HL-60/S4 treated with retinoic acid at 250 ng/mL for 4 days and 3 days (cell line): Measurements from ENCODE around the gene LRRC4C.

Source experiments
- in situ Hi-C: fragments of 300-500 bp; cut with MboI; formaldehyde crosslinking; loops from 2 replicates; pipeline ENCODE4 v1.7.0; 2022; ENCODE audit warnings: low sequenced_read_pairs

LRRC4C gene

DNA sequence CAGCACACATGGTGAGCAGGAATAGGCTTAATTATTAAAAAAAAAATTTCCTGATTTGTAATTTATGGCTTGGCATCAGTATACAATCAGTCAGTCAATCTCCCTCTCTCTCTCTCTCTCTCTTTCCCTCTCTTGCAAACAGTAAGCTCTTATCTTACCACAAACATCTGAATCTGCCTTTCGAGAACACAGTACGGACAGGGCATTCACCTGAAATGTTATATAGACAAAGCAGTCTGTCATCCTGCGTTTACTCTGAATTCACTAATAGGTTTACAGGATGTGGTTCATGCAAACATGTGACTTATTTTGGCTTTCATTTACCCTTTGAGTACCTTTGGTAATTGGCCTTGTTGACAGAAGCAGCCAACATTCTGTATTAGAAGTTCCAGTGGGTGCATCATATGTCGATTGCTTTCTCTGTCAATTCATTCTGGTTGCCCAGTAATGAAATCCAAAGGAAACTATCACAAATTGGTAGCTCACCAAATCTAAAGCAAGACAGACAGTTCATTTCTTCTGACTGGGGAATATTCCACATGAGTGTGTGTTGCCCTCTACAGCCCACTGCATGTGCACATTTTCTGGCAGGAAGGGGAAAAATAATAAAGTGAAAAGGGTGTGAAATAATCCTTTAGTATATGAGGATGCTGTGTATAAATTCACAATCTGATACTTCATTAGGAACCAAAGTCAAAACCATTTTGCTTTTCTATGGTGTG lies 1058.2 kb downstream of the LRRC4C start:
- in situ Hi-C loops = no loop called here

DNA sequence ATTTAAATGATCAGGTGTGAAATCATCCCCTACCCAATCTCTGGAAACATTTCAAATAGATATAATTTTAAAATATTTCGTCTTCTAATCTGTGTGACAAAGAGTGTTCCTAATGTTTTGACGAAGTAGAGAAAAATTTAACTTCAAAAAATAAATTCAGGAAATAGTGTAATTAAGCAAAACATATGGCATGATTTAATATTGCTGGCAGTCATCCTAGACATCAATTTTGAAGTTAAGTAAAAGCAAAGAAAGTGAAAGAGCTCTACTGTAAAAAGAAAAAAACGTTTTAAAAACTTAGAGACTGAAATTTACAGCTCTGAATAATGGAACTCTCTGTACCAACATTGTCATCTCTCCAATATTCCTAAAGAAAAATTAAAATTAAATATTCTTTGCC lies 1062.3 kb downstream of the LRRC4C start:
- in situ Hi-C loops = no loop called here

- in situ Hi-C loops = no loop called here
These were observed 1065.9 kb downstream of the LRRC4C start for GRCh38 chr11:40393511-40393910.

- in situ Hi-C loops = no loop called here
These were observed 1067.8 kb downstream of the LRRC4C start for GRCh38 chr11:40391679-40392078.

DNA sequence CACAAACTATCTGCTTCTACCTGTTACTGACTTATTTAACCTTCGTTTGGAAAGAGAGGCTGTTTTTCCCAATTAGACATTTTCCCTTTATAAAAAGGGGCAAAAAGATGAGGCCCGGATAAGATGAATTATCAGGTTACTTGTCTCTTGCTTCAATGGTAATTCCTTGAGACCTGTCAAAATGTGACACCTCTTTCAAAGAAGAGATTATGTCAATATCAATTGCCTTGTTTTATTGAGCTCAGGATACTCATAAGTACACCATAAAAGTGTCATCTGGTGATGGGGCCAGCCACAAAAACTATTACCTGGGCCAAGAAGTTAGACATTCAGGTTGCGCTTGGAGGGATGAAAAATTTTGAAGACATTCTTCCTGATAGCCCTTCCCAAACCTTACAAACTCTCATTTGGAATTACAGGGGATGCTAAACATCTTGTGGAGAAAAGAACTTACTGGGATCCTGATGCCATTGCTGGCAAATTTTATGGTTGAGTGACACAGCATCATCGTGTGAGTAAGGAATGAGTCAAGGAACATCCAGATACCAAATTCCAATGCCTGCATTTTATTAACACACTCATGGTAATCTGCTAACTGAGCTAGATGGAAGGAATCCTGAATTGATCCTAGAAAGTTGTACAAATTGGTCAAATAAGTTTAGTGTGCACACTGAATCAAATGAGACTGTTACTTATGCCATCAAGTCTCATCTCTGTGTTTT lies 1071.2 kb downstream of the LRRC4C start:
- in situ Hi-C loops = no loop called here

DNA sequence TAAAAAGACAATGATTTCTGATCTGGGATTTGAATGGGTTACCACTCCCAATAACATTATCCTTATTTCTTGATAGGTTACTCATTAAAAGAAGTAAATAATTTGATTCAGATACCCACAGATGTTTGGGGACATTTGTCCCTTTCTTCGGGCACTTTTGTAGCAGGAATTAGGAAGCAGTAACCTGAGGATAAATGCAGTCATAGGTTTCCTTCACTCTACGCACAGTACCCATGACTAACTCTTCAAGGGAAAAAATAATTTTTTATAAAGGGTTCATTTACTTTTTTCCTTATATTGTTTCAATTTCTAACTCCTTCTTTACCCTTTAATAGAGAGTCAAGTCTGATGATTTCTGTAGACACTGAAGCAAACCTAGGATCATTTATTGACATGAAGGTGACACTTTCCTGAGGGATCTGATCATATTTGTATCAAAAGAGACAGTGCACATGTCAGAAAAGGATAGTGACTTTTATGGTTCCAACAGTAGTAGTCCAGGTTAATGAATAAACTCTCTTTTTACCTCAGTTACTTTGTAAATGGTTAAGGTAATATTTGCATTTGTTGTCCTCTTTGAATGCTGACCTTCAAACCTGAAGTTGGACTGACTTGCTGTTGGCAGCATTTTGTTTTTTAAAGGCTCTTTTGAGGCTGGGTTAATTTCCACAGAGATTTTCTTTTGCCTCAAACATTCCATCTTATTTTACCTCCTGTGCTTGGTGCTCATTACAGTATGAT lies 1072.0 kb downstream of the LRRC4C start:
- in situ Hi-C loops = no loop called here

DNA sequence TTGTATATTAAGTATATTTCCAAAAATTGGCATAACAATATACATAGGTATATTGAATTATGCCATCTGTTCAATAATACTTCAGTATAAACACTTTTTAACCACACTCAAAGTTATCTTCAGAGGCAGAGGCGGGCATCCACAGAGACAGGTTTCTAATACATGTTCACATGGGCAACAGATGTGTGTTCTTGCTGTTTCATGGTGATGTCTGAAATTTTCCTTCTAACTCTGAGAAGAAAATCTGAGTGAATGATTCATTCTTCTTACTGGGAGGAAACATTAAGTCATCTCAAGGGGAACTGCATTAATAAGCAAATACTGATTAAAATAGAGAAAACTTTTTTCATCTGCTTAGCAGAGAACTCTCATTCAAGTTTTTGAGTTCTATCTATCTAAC lies 1074.5 kb downstream of the LRRC4C start:
- in situ Hi-C loops = no loop called here

GRCh38 chr11:40381481-40381880 lies 1078.0 kb downstream of the LRRC4C start:
- in situ Hi-C loops = no loop called here

DNA sequence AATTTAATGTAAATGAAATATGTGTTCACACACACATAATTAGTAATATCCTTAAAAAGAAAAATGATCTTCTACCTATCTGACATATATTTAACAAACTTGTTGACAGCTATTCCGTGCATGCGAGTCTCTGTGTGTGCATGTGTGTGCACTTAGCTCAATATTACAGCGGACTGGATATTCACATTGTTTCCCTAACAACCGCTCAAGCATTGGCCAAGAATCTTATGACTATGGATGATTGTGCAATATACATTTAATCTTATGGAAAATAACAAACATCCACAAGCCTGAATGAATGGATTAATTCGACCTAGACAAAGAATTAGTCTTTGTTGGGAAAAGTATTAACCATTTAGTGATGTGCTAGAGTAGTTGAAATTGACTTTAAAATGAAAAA lies 1078.6 kb downstream of the LRRC4C start:
- in situ Hi-C loops = no loop called here

DNA sequence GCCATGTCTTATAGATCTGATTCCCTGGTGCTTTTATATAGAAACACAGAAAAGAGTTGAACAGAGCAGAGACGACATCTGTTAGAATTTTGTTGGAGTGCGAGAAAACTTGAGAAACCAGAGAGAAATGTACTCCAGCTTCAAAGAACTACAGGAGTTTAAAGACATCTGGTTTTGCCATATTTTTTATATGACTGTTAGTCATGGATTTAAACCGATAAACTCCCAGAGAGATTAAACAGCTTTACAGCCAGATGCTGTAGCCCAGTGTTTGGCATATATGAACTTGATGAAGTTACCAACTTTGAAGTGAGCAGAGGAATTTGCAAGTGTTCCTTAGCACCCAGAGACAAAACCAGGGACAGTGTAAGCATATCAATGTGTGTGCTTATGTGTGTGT lies 1083.1 kb downstream of the LRRC4C start:
- in situ Hi-C loops = no loop called here

DNA sequence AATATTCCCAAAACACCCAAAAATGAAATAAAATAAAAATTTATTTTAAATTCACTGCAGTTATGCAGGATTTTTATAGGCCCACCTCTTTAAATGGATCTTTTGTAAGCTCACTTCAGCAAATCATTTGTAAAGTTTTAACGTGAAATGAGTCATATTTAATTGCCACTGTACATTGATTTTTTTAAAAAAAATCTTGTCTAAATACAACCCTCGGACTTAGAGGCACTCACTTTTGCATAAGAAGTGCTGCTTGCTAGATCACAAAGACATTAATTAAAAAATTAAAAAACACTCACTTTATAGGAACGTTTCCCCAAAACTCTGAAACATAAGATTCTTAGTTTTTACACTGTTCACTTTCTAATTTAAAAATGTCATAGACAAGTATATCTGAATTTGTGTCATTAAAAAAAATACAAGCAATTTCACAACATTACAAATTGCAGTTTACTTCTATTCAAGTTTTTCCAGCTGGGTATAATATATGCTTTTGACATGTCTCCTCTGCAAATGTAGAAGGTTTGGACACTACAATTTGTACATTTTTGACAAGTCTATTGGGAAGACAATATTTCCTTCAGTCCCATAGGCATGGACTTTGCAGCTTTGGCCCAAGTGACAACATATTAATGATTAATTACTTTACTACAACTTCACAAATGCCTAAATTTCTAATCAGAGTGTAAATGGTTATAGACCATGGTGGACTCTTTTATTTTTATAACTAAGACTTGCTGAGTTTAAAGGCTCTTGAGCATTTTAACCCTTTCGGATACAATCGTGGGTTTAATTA lies 1088.4 kb downstream of the LRRC4C start:
- in situ Hi-C loops = no loop called here

DNA sequence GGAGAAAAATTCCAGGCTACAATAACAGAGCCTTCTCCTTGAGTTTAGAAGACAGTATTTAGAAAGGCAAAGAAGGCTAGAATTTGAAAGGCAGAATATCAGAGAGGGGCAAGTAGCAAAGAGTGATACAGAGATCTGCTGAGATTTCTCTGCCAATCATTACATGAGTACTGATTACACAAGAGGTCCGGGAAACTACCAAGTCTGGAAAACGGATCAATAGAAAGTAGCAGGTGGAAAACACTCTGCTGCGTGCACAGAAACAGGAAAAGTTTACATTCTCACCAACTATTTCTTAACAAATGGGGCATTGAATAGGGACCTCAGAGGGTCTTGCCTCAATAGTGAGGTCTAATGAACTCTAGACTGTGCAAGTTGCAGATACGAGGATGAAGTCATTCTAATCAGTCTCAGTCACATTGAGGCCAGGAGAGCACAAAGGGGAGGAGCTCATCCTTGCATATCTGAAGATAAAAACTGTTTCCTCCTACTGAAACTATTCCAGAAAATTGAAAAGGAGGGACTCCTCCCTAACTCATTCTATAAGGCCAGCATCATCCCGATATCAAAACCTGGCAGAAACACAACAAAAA lies 1099.2 kb downstream of the LRRC4C start:
- in situ Hi-C loops = no loop called here

DNA sequence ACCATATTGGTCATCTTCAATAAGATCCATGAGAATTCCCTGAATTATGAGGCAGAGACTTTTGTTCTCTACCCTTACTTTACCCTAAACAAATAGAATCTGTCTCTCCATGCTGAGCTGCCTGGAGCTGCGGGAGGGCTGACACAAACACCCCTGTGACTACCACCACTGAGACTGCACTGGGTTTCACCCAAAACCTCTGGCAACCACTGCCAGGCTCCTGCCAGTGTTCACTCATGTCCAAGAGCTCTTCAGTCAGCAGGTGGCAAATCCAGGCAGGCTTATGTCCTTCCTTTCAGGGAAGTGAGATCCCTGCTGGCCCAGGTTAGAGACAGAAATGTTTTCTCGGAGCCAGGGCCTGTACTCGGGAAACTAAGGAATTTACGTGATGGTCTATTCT lies 1105.3 kb downstream of the LRRC4C start:
- in situ Hi-C loops = no loop called here

GRCh38 chr11:40340911-40341310 lies 1118.5 kb downstream of the LRRC4C start:
- in situ Hi-C loops = no loop called here

- in situ Hi-C loops = no loop called here
These were observed 1120.7 kb downstream of the LRRC4C start for GRCh38 chr11:40338739-40339138.

- in situ Hi-C loops = no loop called here
These were observed 1121.4 kb downstream of the LRRC4C start for GRCh38 chr11:40338062-40338461.

DNA sequence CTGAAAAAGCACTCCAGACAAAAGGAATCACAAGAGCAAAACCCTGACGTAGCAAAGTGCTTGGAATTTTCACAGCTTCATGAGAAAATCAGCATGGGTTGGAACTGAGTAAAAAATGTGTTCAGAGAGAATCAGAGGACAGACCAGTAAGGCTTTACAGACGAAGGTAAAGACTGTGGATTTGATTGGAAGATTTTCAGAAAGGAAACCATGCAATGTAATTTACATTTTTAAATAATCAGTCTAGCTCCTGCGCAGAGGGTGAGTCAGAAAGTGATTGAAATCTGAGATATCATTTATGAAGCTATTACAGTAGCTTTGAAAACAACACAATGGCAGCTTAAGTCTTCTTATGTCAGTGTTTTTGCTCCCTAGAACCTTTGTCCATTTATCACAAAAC lies 1122.3 kb downstream of the LRRC4C start:
- in situ Hi-C loops = no loop called here

GRCh38 chr11:40328890-40329614 lies 1130.4 kb downstream of the LRRC4C start:
- in situ Hi-C loops = no loop called here

DNA sequence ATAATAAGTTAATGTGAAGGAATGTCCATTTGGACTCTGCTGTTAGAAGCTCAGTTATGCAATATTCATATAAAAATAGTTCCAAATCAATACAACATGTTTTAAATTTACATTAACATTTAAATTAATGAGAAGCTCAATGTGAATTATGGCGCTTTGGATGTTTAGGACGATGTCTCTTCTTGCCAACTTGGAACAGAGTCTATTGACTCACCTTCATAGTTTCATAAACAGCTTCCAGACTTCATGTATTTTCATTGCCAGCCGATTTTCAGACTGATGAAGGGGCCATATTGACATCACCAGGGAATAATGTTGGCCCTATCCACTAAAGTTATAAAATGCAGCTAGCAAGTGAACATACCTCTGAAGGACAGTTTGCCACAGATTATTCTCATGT lies 1136.2 kb downstream of the LRRC4C start:
- in situ Hi-C loops = no loop called here

DNA sequence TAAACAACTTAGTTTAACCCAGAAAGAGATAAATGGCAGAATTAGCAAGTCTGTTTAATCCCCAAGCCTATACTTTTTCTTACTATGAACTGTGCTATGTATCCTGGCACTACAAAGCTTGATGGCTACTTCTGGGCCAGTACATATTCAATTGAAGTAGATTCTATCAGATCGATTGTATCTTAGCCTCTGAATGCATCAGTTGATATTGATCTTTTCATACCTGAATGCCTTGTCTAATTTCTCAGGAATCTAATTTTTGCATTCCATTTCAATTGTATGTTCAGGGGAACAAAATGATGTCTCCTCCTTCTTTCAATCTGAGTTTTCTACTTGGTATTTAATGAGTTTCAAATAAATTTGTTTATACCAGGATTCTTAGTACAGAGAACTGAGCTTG lies 1137.9 kb downstream of the LRRC4C start:
- in situ Hi-C loops = no loop called here
